GM12891 (cell line): ENCODE data around the gene SYCP2L. TPM values are rescaled to one million over a fixed set of nuclear protein-coding genes. Genes with fewer than 3 reads are reported as not detected.
"Not testable (repeated sequence)": the region's sequence is repeated elsewhere in the genome, so short reads cannot be mapped to it uniquely, and the experiment has no call there.

Experiments
- DNase-seq: peaks from one replicate; pipeline ENCODE4 v3.0.0; 2011; ENCODE audit warnings: low spot score; ENCODE audit not compliant: insufficient read length
- FAIRE-seq: peaks from 2 replicates; lab custom pipeline; 2011; peaks lifted over from hg19 to GRCh38; lab: Jason Lieb, UNC
- PAX5 ChIP-seq: IDR thresholded peaks from 2 replicates; pipeline ENCODE4 v1.6.1; 2011; ENCODE audit warnings: low read length, moderate library complexity, mild to moderate bottlenecking; ENCODE audit not compliant: insufficient read depth, severe bottlenecking
- POLR2A ChIP-seq: IDR thresholded peaks from 2 replicates; pipeline ENCODE4 v1.6.1; 2011; ENCODE audit warnings: low read depth, low read length, control low read depth
- POLR2AphosphoS5 ChIP-seq: IDR thresholded peaks from 2 replicates; pipeline ENCODE4 v1.6.1; 2011; ENCODE audit warnings: low read depth, low read length, control low read depth
- POU2F2 ChIP-seq: IDR thresholded peaks from 2 replicates; pipeline ENCODE4 v1.6.1; 2011; ENCODE audit warnings: low read depth, mild to moderate bottlenecking, control low read depth, low read length, moderate library complexity
- SPI1 ChIP-seq: IDR thresholded peaks from 2 replicates; pipeline ENCODE4 v1.6.1; 2011; ENCODE audit warnings: low read depth, low read length, control low read depth
- TAF1 ChIP-seq: IDR thresholded peaks from 2 replicates; pipeline ENCODE4 v1.6.1; 2011; ENCODE audit warnings: low read depth, low read length, control low read depth
- polyA plus RNA-seq: library from polyadenylated mRNA; unstranded; fragments of >200 nt; gene quantifications from one replicate; pipeline ENCODE4 v1.2.1, GENCODE V29; 2012; ENCODE audit warnings: low read depth, missing spikeins, inconsistent platforms; ENCODE audit not compliant: missing spikeins

Gene SYCP2L
- 0.12 TPM for polyA plus RNA-seq

GRCh38 chr6:10886691-10887502 is at the start of gene SYCP2L:
Gene SYCP2L (plus strand): TSS chr6:10887052. CDS start chr6:10887127, 75 bp downstream.
- no peak for DNase-seq
- no peak for TF ChIP-seq PAX5
- no peak for TF ChIP-seq POU2F2
- TF ChIP-seq SPI1 = no peak
- TF ChIP-seq TAF1 = no peak
- no peak for TF ChIP-seq POLR2AphosphoS5
- no peak for TF ChIP-seq POLR2A
- no peak for FAIRE-seq

DNA sequence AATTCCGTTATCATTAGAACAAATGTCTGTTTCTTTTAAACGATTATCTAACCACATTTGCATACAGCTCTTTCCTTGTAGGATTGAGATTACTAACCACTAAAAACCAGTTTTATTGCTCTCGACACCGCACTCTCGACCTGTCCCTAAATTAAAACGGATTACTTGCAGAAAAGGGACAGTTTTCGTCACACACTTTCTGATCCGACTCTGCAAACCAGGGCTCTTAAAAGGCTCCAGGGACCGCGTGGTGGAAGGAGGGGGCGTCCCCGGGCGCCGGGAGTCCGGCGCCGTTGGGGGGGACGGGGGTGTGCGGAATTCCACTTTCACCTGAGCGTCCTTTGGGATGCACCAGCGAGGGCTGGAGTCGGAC is 49.2 kb upstream of the SYCP2L start:
- peak; percentile 13 for FAIRE-seq
- no peak for TF ChIP-seq PAX5
- TF ChIP-seq POLR2AphosphoS5 = no peak
- no peak for TF ChIP-seq POLR2A
- DNase-seq = peak; percentile 7

DNA sequence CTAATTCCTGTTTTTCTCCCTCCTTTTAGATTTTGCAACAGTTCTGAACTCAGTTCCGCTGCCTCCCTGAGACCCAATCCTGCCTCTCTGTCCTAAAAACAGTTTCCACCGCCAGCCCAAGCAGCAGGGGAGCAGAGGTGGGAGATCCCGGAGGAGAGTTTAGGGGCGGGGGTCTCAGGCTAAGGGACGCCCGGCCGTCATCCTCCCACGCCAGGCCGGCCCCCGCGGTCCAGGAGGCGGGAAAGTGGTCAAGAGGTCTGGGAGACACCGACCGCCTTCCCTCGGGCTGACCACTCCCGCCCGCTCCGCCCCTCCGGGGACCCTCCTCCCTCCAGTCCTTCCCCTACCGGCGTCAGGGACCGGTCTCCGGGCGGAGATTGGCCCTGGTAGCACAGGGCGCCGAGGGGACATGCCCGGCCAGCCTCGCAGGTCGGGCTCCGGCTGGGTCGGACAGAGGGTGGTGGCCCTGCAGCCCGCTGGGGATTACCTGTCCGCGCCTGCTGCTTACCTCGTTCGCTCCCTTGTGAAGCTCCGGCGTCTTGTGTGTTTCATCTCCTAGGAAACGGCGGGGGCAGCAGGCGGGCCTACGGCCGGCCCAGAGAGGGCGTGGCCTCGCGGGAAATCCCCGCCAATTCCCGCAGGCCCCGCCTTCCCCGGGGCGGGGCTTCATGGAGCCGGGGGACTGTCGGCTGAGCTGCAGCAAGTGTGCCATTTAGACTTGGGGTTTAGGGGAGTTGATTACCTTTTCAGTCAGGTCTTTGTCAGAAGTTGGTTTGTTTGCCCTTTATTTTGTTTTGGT is 48.7 kb upstream of the SYCP2L start, which contains the start of gene MAK:
Gene MAK, minus strand, starts transcription at position 545 of the 799 bp plus-strand sequence. CDS start 7,891 bp downstream, outside the sequence.
- TF ChIP-seq SPI1 = no peak
- TF ChIP-seq PAX5 = no peak
- no peak for TF ChIP-seq POLR2AphosphoS5
- TF ChIP-seq TAF1 = 0 out of 2 replicates have a peak, but pooled peaks have one; percentile 12
- no peak for TF ChIP-seq POU2F2
- 0 out of 2 replicates have a peak, but pooled peaks have one; percentile 44 for TF ChIP-seq POLR2A
- no peak for FAIRE-seq
- peak; percentile 92 for DNase-seq

DNA sequence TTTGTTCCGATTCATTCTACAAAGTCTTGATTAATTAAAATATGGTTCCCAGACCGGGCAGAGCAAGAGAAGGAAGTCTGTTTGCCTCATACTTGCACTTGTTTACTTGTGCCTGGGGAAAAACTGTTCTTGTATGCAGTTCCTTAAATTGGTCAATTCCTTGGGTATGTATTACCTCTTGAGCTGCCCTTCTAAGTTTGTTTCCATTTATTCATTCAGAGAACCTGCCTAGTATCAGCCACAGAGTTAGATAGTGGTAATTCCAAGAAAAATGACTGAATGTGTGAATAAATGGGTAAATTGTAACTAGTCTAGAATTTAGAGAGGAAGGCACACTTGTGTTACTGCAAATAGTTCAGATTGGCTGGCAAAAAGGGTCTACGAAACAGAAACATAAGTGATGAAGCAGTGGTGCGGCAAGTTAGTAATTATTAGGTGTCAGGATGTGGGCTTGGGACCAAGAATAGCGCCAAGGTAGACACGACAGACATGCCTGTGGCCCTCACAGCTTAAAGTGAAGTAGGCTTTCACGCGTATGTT is 48.0 kb upstream of the SYCP2L start:
- FAIRE-seq = peak; percentile 98
- DNase-seq = peak; percentile 47
- TF ChIP-seq POLR2A (no peak), POLR2AphosphoS5 (no peak), POU2F2 (peak; percentile 43; the same call in 1 of the 2 replicates), PAX5 (no peak), SPI1 (peak; percentile 89)

GRCh38 chr6:10843554-10843953 is 43.3 kb upstream of the SYCP2L start:
- TF ChIP-seq SPI1 (no peak), TAF1 (no peak), PAX5 (no peak), POU2F2 (no peak), POLR2A (no peak), POLR2AphosphoS5 (no peak)
- no peak for DNase-seq
- FAIRE-seq = no peak

- DNase-seq (no peak), FAIRE-seq (no peak)
Measured at GRCh38 chr6:10847684-10848083, 39.2 kb upstream of the SYCP2L start.

DNA sequence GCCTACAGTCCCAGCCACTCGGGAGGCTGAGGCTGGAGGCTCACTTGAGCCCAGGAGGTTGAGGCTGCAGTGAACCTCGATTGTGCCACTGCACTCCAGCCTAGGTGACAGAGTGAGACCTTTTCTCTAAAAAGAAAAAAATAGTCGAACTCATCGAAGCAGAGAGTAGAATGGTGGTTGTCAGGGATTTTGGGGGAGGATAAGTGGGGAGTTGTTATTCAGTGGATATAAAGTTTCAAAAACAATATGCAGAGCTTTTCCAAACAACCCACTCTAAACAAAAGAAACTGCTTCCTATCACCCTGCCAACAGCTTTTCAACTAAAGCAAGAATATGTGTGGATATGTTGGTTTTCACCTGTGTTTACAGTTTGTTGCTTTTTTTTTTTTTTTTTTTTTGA is 37.0 kb upstream of the SYCP2L start:
- no peak for DNase-seq
- no peak for TF ChIP-seq TAF1
- no peak for TF ChIP-seq POLR2A
- no peak for TF ChIP-seq POLR2AphosphoS5
- TF ChIP-seq SPI1 = no peak
- TF ChIP-seq POU2F2 = no peak
- no peak for TF ChIP-seq PAX5
- FAIRE-seq = no peak

More at GRCh38 chr6:10847684-10848083, 39.2 kb upstream of the SYCP2L start:
- no peak for TF ChIP-seq PAX5
- TF ChIP-seq POLR2AphosphoS5 = no peak
- no peak for TF ChIP-seq SPI1
- no peak for TF ChIP-seq POU2F2
- TF ChIP-seq POLR2A = no peak
- TF ChIP-seq TAF1 = no peak

- TF ChIP-seq PAX5 (no peak), POU2F2 (no peak), POLR2A (no peak), SPI1 (no peak), POLR2AphosphoS5 (no peak), TAF1 (no peak)
- DNase-seq = no peak
- no peak for FAIRE-seq
Measured at GRCh38 chr6:10850728-10851127, 36.1 kb upstream of the SYCP2L start.

DNA sequence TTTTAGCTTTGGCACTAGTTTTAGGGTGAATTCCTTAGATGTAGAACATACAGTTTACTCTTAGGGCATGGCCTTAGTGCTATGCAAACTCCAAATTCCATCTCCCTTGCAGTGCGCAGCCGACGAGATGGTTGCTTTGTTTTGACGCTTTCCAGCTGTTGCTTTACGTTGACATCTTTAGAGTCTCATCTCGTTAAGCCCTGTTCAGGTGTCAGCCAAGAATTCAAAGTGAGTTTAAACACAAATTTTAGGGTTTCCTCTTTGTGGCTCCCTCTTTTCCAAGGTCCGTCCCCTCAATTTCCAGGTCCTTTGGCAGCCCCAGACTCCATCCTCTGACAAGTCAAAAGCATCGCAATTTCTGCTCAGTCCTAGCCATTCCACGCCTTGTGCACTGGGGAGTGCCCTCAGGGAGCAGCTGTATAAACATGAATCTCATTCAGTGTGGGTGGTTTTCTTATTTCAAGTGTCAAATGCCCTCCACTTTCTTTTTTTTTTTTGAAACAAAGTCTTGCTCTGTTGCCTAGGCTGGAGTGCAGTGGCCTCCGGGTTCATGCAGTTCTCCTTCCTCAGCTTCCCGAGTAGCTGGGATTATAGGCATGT is 34.4 kb upstream of the SYCP2L start:
- TF ChIP-seq POLR2A (no peak), TAF1 (no peak), POLR2AphosphoS5 (no peak)
- FAIRE-seq = no peak
- no peak for DNase-seq

GRCh38 chr6:10853849-10854300 is 33.0 kb upstream of the SYCP2L start:
- DNase-seq, FAIRE-seq: not testable (repeated sequence)
